HEK293 (cell line): ENCODE measurements around the gene HOXA4.

Experiments
- BCL11A ChIP-seq: fragments of 450-650 bp; formaldehyde crosslinking; IDR thresholded peaks from 2 replicates; pipeline ENCODE4 v1.5.1; 2016; ENCODE audit warnings: low read depth, missing biosample characterization, missing genetic modification characterization
- BCL11B ChIP-seq: fragments of 450-650 bp; formaldehyde crosslinking; IDR thresholded peaks from 2 replicates; pipeline ENCODE4 v1.5.1; 2016; ENCODE audit warnings: low read depth, missing biosample characterization, missing genetic modification characterization
- ELK4 ChIP-seq: IDR thresholded peaks from 2 replicates; pipeline ENCODE4 v1.6.1; 2011; ENCODE audit warnings: mild to moderate bottlenecking, low read depth, low read length, borderline replicate concordance
- FEZF1 ChIP-seq: fragments of 450-650 bp; formaldehyde crosslinking; IDR thresholded peaks from 2 replicates; pipeline ENCODE4 v1.5.1; 2016; ENCODE audit warnings: missing biosample characterization, missing genetic modification characterization
- GFI1B ChIP-seq: fragments of 450-650 bp; formaldehyde crosslinking; IDR thresholded peaks from 2 replicates; pipeline ENCODE4 v1.5.1; 2016; ENCODE audit warnings: missing biosample characterization, missing genetic modification characterization
- GLI4 ChIP-seq: fragments of 450-650 bp; formaldehyde crosslinking; IDR thresholded peaks from 2 replicates; pipeline ENCODE4 v1.5.1; 2016; ENCODE audit warnings: missing biosample characterization, missing genetic modification characterization
- KLF17 ChIP-seq: fragments of 450-650 bp; formaldehyde crosslinking; IDR thresholded peaks from 2 replicates; pipeline ENCODE4 v1.5.1; 2016; ENCODE audit warnings: missing biosample characterization, missing genetic modification characterization
- KLF9 ChIP-seq: fragments of 450-650 bp; formaldehyde crosslinking; IDR thresholded peaks from 2 replicates; pipeline ENCODE4 v1.5.1; 2016; ENCODE audit warnings: missing biosample characterization, missing genetic modification characterization, low read depth
- MYNN ChIP-seq: fragments of 450-650 bp; formaldehyde crosslinking; IDR thresholded peaks from 2 replicates; pipeline ENCODE4 v1.5.1; 2016; ENCODE audit warnings: missing biosample characterization, missing genetic modification characterization, borderline replicate concordance
- SP2 ChIP-seq: fragments of 450-650 bp; formaldehyde crosslinking; IDR thresholded peaks from 2 replicates; pipeline ENCODE4 v1.5.1; 2016; ENCODE audit warnings: missing biosample characterization, missing genetic modification characterization
- SP7 ChIP-seq: fragments of 450-650 bp; formaldehyde crosslinking; IDR thresholded peaks from 2 replicates; pipeline ENCODE4 v1.5.1; 2016; ENCODE audit warnings: missing biosample characterization, missing genetic modification characterization
- YY1 ChIP-seq: fragments of 450-650 bp; formaldehyde crosslinking; IDR thresholded peaks from 2 replicates; pipeline ENCODE4 v1.5.1; 2018; ENCODE audit warnings: missing biosample characterization, missing genetic modification characterization
- ZBTB21 ChIP-seq: fragments of 450-650 bp; formaldehyde crosslinking; IDR thresholded peaks from 2 replicates; pipeline ENCODE4 v1.5.1; 2017; ENCODE audit warnings: missing biosample characterization, missing genetic modification characterization
- ZBTB48 ChIP-seq: fragments of 450-650 bp; formaldehyde crosslinking; IDR thresholded peaks from 2 replicates; pipeline ENCODE4 v1.5.1; 2016; ENCODE audit warnings: missing biosample characterization, missing genetic modification characterization
- ZBTB8A ChIP-seq: fragments of 450-650 bp; formaldehyde crosslinking; IDR thresholded peaks from 2 replicates; pipeline ENCODE4 v1.5.1; 2016; ENCODE audit warnings: missing biosample characterization, missing genetic modification characterization
- ZFHX2 ChIP-seq: fragments of 450-650 bp; formaldehyde crosslinking; conservative IDR thresholded peaks from 2 replicates; pipeline ENCODE4 v1.5.1; 2016; ENCODE audit warnings: missing biosample characterization, missing genetic modification characterization
- ZFP37 ChIP-seq: fragments of 450-650 bp; formaldehyde crosslinking; IDR thresholded peaks from 2 replicates; pipeline ENCODE4 v1.5.1; 2016; ENCODE audit warnings: missing biosample characterization, missing genetic modification characterization
- ZIC2 ChIP-seq: fragments of 450-650 bp; formaldehyde crosslinking; IDR thresholded peaks from 2 replicates; pipeline ENCODE4 v1.5.1; 2016; ENCODE audit warnings: missing biosample characterization, missing genetic modification characterization
- ZNF112 ChIP-seq: fragments of 450-650 bp; formaldehyde crosslinking; IDR thresholded peaks from 2 replicates; pipeline ENCODE4 v1.5.0; 2017; ENCODE audit warnings: missing biosample characterization, missing genetic modification characterization
- ZNF138 ChIP-seq: fragments of 450-650 bp; formaldehyde crosslinking; IDR thresholded peaks from 2 replicates; pipeline ENCODE4 v1.5.1; 2016; ENCODE audit warnings: missing biosample characterization, missing genetic modification characterization, borderline replicate concordance
- ZNF140 ChIP-seq: fragments of 450-650 bp; formaldehyde crosslinking; IDR thresholded peaks from 2 replicates; pipeline ENCODE4 v1.5.1; 2016; ENCODE audit warnings: missing biosample characterization, missing genetic modification characterization
- ZNF155 ChIP-seq: fragments of 450-650 bp; formaldehyde crosslinking; IDR thresholded peaks from 2 replicates; pipeline ENCODE4 v1.5.1; 2016; ENCODE audit warnings: missing biosample characterization, missing genetic modification characterization
- ZNF18 ChIP-seq: fragments of 450-650 bp; formaldehyde crosslinking; IDR thresholded peaks from 2 replicates; pipeline ENCODE4 v1.5.1; 2016; ENCODE audit warnings: missing biosample characterization, missing genetic modification characterization
- ZNF24 ChIP-seq: fragments of 450-650 bp; formaldehyde crosslinking; IDR thresholded peaks from 2 replicates; pipeline ENCODE4 v1.5.1; 2016; ENCODE audit warnings: missing biosample characterization, missing genetic modification characterization
- ZNF292 ChIP-seq: fragments of 450-650 bp; formaldehyde crosslinking; IDR thresholded peaks from 2 replicates; pipeline ENCODE4 v1.5.1; 2016; ENCODE audit warnings: low read depth, missing biosample characterization, missing genetic modification characterization, borderline replicate concordance
- ZNF398 ChIP-seq: fragments of 450-650 bp; formaldehyde crosslinking; IDR thresholded peaks from 2 replicates; pipeline ENCODE4 v1.5.1; 2017; ENCODE audit warnings: missing biosample characterization, missing genetic modification characterization
- ZNF426 ChIP-seq: fragments of 450-650 bp; formaldehyde crosslinking; IDR thresholded peaks from 2 replicates; pipeline ENCODE4 v1.5.1; 2017; ENCODE audit warnings: missing biosample characterization, missing genetic modification characterization, mild to moderate bottlenecking, inconsistent platforms, moderate library complexity
- ZNF521 ChIP-seq: fragments of 450-650 bp; formaldehyde crosslinking; IDR thresholded peaks from 2 replicates; pipeline ENCODE4 v1.5.1; 2017; ENCODE audit warnings: missing biosample characterization, mild to moderate bottlenecking, missing genetic modification characterization
- ZNF704 ChIP-seq: fragments of 450-650 bp; formaldehyde crosslinking; IDR thresholded peaks from 2 replicates; pipeline ENCODE4 v1.5.1; 2016; ENCODE audit warnings: missing biosample characterization, missing genetic modification characterization
- ZNF777 ChIP-seq: fragments of 450-650 bp; formaldehyde crosslinking; IDR thresholded peaks from 2 replicates; pipeline ENCODE4 v1.5.1; 2017; ENCODE audit warnings: missing biosample characterization, missing genetic modification characterization, borderline replicate concordance
- ZNF837 ChIP-seq: fragments of 450-650 bp; formaldehyde crosslinking; IDR thresholded peaks from 2 replicates; pipeline ENCODE4 v1.5.1; 2016; ENCODE audit warnings: missing biosample characterization, missing genetic modification characterization
- ZSCAN23 ChIP-seq: fragments of 450-650 bp; formaldehyde crosslinking; IDR thresholded peaks from 2 replicates; pipeline ENCODE4 v1.5.1; 2016; ENCODE audit warnings: missing biosample characterization, missing genetic modification characterization
- ZSCAN4 ChIP-seq: fragments of 450-650 bp; formaldehyde crosslinking; IDR thresholded peaks from 2 replicates; pipeline ENCODE4 v1.5.1; 2017; ENCODE audit warnings: missing biosample characterization, missing genetic modification characterization

Gene HOXA4

GRCh38 chr7:27098578-27099451 lies 31.7 kb downstream of the HOXA4 start (continued):
- TF ChIP-seq ZNF426 (tag by site-specific recombination) (no peak), ZBTB8A (tag by site-specific recombination) (peak; percentile 98), ZNF140 (tag by site-specific recombination) (no peak), ZNF777 (no peak), ELK4 (no peak), MYNN (tag by site-specific recombination) (peak; percentile 94), ZNF112 (tag by site-specific recombination) (no peak), ZNF138 (no peak), KLF17 (tag by site-specific recombination) (0 out of 2 replicates have a peak, but pooled peaks have one; percentile 62), ZSCAN23 (tag by site-specific recombination) (0 out of 2 replicates have a peak, but pooled peaks have one; percentile 52), BCL11B (tag by site-specific recombination) (peak; percentile 44; the same call in 1 of the 2 replicates), FEZF1 (tag by site-specific recombination) (peak; percentile 92), SP2 (tag by site-specific recombination) (peak; percentile 62), ZFP37 (tag by site-specific recombination) (no peak), ZNF292 (tag by site-specific recombination) (no peak), GLI4 (no peak), ZIC2 (tag by site-specific recombination) (no peak), SP7 (peak; percentile 76), ZFHX2 (tag by site-specific recombination) (peak; percentile 48), KLF9 (no peak; the same call in 1 of the 2 replicates), ZSCAN4 (tag by site-specific recombination) (no peak), ZNF24 (peak; percentile 52; the same call in 1 of the 2 replicates), ZNF18 (peak; percentile 62), ZNF398 (tag by site-specific recombination) (peak; percentile 70), ZBTB48 (0 out of 2 replicates have a peak, but pooled peaks have one; percentile 65), ZNF837 (tag by site-specific recombination) (no peak), ZBTB21 (tag by site-specific recombination) (peak; percentile 32; the same call in 1 of the 2 replicates), BCL11A (peak; percentile 73; the same call in 1 of the 2 replicates), GFI1B (tag by site-specific recombination) (peak; percentile 85; the same call in 1 of the 2 replicates), YY1 (tag by site-specific recombination) (peak; percentile 48), ZNF704 (no peak), ZNF521 (no peak), ZNF155 (tag by site-specific recombination) (no peak)
